ENCODE data around the gene USP6NL. TPM values are rescaled to one million over a fixed set of nuclear protein-coding genes. Genes with fewer than 3 reads are reported as not detected.

Gene USP6NL
- total RNA-seq, 1 donor from 2014 or later = 13.3 TPM

- peaks cover 5% of the 10 kb centered on the region for H3K36me3 Mint-ChIP-seq (ENCODE audit: unreplicated experiment)
- no peak for TF ChIP-seq CTCF (IDR thresholded peaks at IDR 0.05; ENCODE audit: partially characterized antibody, unreplicated experiment)
- no peak for DNase-seq
- peaks cover 3% of the 10 kb centered on the region for H3K4me1 Mint-ChIP-seq (ENCODE audit: low read depth, unreplicated experiment)
- H3K27me3 Mint-ChIP-seq (ENCODE audit: unreplicated experiment) = no peaks in the 10 kb centered on the region
- peaks cover 1% of the 10 kb centered on the region for H3K9me3 Mint-ChIP-seq (ENCODE audit: unreplicated experiment)
- no peak overlapping the region for H3K4me3 Mint-ChIP-seq (ENCODE audit: unreplicated experiment)
- H3K27ac Mint-ChIP-seq (ENCODE audit: unreplicated experiment) = no peak overlapping the region
These were observed 21.7 kb downstream of the USP6NL start for GRCh38 chr10:11589738-11590137.

- Mint-ChIP-seq H3K4me1 (ENCODE audit: low read depth, unreplicated experiment) (peaks cover 3% of the 10 kb centered on the region), H3K27ac (ENCODE audit: unreplicated experiment) (no peak overlapping the region), H3K9me3 (ENCODE audit: unreplicated experiment) (peaks cover 1% of the 10 kb centered on the region), H3K4me3 (ENCODE audit: unreplicated experiment) (no peak overlapping the region), H3K36me3 (ENCODE audit: unreplicated experiment) (peaks cover 11% of the 10 kb centered on the region), H3K27me3 (ENCODE audit: unreplicated experiment) (no peaks in the 10 kb centered on the region)
- TF ChIP-seq CTCF (IDR thresholded peaks at IDR 0.05; ENCODE audit: partially characterized antibody, unreplicated experiment) = no peak
- DNase-seq = no peak
These were observed 22.4 kb downstream of the USP6NL start for GRCh38 chr10:11588873-11589574.

DNA sequence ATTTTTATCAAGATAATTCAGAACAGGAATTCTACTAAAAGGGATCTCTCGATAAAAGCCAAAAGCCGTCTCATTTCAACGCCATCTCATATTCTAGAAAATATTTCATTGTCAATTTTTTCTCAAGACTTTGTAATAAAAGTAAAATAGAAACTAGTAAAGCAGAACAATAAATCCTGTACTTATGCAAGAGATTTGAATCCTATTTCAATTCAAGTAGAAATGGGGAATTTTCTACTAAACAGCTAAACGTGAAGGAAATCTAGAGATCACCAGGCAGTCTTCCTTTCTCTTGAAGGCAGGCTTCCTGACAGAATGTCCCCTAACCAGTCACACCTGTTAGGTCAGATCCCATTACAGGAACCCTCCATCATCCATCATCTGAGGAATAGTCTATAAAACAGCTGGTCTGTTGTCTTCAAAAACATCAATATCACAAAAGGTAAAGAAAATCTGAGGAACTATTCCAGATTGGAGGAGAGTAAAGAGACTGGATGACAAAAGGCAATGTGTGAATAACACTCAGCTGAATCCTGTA, 23.7 kb downstream of the USP6NL start:
- H3K27me3 Mint-ChIP-seq (ENCODE audit: unreplicated experiment) = no peaks in the 10 kb centered on the region
- DNase-seq = no peak
- peaks cover 11% of the 10 kb centered on the region for H3K36me3 Mint-ChIP-seq (ENCODE audit: unreplicated experiment)
- H3K4me1 Mint-ChIP-seq (ENCODE audit: low read depth, unreplicated experiment) = peaks cover 3% of the 10 kb centered on the region
- TF ChIP-seq CTCF (IDR thresholded peaks at IDR 0.05; ENCODE audit: partially characterized antibody, unreplicated experiment) = no peak
- peaks cover 1% of the 10 kb centered on the region for H3K9me3 Mint-ChIP-seq (ENCODE audit: unreplicated experiment)
- no peak overlapping the region for H3K4me3 Mint-ChIP-seq (ENCODE audit: unreplicated experiment)
- H3K27ac Mint-ChIP-seq (ENCODE audit: unreplicated experiment) = no peak overlapping the region

GRCh38 chr10:11586170-11586569, 25.3 kb downstream of the USP6NL start:
- Mint-ChIP-seq H3K4me3 (ENCODE audit: unreplicated experiment) (no peak overlapping the region), H3K4me1 (ENCODE audit: low read depth, unreplicated experiment) (peaks cover 3% of the 10 kb centered on the region), H3K27ac (ENCODE audit: unreplicated experiment) (no peak overlapping the region), H3K27me3 (ENCODE audit: unreplicated experiment) (no peaks in the 10 kb centered on the region), H3K9me3 (ENCODE audit: unreplicated experiment) (peaks cover 1% of the 10 kb centered on the region), H3K36me3 (ENCODE audit: unreplicated experiment) (peaks cover 11% of the 10 kb centered on the region)
- DNase-seq = no peak
- TF ChIP-seq CTCF (IDR thresholded peaks at IDR 0.05; ENCODE audit: partially characterized antibody, unreplicated experiment) = no peak

DNA sequence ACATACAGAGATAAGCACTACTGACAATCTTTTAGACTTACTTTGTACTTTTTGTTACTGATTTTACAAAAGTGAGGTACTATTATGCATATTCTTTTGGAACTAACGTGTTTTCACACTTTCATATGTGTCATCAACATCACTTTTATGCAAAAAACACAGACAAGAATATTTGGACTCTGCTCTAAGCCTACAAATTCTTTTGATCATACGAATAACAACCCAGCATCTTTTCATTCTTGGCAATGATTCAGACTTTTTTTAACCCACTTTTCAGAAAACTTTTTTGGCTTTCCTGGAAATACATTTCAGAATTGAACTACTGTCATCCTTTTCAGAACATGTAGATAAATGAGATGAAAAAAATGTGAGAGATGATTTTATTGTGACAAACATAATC, 30.2 kb downstream of the USP6NL start:
- Mint-ChIP-seq H3K36me3 (ENCODE audit: unreplicated experiment) (peaks cover 11% of the 10 kb centered on the region), H3K27ac (ENCODE audit: unreplicated experiment) (no peak overlapping the region), H3K4me3 (ENCODE audit: unreplicated experiment) (no peak overlapping the region)

More for the DNA sequence above, 30.2 kb downstream of the USP6NL start:
- no peak for TF ChIP-seq CTCF (IDR thresholded peaks at IDR 0.05; ENCODE audit: partially characterized antibody, unreplicated experiment)
- no peak for DNase-seq
- Mint-ChIP-seq H3K4me1 (ENCODE audit: low read depth, unreplicated experiment) (no peaks in the 10 kb centered on the region), H3K9me3 (ENCODE audit: unreplicated experiment) (peaks cover 3% of the 10 kb centered on the region), H3K27me3 (ENCODE audit: unreplicated experiment) (no peaks in the 10 kb centered on the region)

Data from glutamatergic neuron (in vitro differentiated cells).